SK-N-DZ (cell line): ENCODE results near the gene VIL1.
A peak's percentile ranks its signal among the peaks of the same experiment; 100 is the strongest.

ENCODE experiments used
- DNase-seq: peaks from one replicate; pipeline ENCODE4 v3.0.0-alpha.2; 2015; ENCODE audit warnings: low spot score

VIL1 gene

DNA sequence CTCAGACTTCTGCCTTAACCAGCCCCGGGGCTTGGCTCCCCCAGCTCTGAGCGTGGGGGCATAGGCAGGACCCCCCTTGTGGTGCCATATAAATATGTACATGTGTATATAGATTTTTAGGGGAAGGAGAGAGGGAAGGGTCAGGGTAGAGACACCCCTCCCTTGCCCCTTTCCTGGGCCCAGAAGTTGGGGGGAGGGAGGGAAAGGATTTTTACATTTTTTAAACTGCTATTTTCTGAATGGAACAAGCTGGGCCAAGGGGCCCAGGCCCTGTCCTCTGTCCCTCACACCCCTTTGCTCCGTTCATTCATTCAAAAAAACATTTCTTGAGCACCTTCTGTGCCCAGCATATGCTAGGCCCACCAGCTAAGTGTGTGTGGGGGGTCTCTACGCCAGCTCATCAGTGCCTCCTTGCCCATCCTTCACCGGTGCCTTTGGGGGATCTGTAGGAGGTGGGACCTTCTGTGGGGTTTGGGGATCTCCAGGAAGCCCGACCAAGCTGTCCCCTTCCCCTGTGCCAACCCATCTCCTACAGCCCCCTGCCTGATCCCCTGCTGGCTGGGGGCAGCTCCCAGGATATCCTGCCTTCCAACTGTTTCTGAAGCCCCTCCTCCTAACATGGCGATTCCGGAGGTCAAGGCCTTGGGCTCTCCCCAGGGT lies 13.7 kb upstream of the VIL1 start:
- no peak for DNase-seq

DNA sequence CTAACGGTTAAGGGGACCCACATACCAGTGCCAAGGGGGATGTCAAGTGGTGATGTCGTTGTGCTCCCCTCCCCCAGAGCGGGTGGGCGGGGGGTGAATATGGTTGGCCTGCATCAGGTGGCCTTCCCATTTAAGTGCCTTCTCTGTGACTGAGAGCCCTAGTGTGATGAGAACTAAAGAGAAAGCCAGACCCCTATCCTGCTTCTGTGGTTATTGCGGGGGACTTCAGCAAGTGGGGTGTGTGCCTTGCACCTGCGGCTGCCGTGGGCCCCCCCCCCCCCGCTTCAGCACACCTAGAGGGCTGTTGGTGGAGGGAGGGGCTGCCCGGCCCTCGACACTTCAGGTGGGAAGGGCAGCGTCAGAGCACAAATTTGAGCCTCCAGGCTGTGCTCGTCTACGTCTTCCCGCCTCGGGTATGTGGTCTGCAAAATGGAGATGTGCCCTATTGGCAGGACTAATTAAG lies 13.1 kb upstream of the VIL1 start:
- DNase-seq: peak; percentile 40

DNA sequence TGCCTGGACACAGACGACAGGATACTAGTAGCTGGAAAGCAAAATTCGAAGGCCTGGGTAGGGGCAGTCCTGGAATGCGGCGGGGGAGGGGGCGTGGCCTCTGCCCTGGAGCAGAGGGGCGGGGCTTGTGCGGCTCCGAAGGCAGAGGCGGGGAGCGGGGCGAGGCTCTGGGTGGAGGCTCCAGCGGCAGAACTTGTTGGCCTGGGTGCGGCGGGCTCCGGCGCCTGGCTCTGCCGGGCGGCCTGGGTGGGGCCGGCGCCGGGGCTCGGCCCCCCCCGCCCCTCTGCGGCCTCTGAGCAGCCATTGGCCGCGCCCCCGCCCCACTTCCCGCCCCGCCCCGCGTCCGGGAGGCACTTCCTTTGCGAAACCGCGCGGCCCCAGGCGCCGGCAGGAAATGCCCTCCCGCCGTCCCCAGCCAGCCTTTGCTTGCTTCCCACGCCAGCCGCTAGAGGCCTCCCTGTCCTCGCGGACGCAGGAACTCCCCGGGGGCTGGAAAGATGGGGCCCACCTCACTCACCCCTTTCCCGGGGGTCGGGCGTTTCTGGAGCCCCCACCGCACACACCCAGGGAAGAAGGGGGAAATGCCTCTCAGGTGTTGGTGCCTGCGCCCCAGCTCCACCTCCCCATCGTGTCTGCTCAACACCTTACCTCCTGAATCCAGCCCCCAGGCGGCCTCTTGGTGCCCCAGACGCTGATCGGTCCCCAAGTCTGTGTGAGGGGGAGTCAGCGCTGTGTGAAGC lies 12.5 kb upstream of the VIL1 start:
- DNase-seq: peak; percentile 93

DNA sequence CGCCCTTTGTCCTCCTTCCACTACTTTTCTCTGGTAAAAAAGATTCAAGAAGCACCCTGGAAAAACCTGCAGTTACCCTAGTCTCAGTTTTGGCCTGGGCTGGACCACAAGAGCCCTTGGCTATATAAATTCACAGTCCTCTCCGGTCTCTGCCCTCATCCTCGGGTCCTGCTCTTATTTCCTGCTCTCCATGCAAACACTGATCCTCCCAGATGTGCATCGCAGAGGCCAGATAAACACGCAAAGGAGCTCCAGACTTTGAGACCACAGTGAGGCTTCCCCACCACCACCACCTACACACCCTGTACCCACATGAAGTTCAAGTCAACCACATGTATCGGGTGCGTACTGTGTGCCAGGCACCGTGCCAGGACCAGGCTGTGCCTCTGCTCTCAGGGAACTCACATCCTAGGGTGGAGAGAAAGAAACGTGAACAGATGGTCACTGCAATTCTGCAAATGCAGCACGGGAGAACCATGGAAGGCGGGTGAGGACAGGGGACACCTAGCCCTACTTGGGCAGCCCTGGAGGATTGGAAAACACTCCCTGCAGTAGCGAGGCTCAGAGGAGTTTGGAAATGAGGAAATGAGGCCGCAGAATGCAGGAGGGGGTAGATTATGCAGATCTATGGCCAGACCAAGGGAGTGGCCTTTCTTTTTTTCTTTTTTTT lies 11.8 kb upstream of the VIL1 start:
- DNase-seq: peak; percentile 69

DNA sequence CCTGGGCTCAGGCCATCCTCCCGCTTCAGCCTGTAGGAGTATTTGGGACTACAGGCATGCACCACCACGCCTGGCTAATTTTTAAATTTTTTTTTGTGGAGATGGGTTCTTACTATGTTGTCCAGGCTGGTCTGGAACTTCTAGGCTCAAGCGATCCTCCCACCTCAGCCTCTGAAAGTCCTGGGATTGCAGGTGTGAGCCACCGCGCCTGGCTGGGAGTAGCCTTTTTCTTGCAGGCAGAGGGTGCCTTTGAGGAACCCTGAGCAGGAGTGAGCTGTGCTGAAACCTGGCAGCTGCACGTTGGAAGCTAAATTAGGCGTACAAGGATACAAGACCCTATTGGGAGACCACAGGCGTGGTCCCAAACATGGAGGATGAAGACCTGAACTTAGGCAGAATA lies 11.2 kb upstream of the VIL1 start:
- no peak for DNase-seq

DNA sequence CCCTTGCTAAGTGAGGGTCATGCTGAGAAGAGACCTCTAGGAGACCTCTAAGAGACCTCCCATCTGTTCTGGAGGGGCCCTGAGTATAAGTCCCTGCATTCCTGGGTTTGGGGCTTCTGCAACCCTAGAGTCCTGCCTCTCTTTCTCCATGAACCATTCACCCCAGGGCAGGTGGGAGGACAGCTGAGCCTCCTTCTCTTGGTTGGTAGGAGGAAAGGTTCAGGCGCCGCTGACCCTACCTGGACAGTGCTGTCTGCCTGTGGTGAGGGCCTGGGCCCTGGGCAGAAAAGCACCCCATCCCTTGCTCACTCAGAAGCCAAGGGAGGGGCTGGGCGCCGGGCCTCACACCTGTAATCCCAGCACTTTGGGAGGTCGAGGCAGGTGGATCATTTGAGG lies 604 bp upstream of the VIL1 start:
- no peak for DNase-seq

DNA sequence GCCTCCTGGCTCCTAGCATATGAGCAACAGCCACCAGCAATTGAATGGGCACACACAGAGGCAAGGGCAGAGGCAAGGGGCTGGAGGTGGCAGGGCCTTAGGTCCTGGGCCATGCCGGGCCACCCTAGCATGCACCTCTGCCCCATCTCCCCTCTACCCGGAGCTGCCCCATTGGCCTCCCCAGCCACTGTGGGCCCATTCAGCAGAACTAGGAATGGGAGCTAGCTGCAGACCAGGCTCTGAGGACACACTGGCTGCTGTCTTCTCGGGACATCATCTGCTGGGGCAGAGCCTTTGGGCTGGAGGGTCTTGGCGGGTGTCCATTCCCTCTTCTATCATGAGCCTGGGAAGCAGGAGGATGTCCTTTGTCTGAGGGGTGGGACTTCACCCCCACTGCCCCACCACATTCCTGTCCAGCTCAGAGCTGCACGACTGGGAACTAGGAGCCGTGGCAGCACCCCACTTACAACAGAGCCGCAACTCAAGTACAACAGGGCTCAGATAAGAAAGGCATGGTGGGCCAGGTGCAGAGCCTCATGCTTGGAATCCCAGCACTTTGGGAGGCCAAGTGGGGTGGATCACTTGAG lies 800 bp downstream of the VIL1 start:
- DNase-seq: no peak

DNA sequence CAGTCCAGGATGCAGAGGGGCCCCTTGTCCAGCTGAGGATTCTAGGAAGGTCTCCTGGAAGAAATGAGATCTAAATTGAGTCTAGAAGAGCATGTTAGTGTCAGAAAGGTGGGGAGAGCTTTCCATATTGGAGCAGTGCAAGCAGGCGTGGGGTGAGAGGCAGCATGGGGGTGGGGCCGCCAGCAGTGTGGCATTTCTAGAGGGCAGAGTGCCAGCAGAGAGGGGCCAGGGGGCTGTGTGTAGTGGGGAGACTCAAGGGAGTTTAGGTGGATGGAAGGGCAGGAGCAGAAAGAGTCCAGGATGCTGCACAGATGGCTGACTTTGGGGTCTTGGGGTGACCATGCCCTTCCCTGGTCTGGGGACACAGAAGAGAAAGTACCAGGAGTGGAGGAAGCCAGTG lies 2.1 kb downstream of the VIL1 start:
- no peak for DNase-seq

DNA sequence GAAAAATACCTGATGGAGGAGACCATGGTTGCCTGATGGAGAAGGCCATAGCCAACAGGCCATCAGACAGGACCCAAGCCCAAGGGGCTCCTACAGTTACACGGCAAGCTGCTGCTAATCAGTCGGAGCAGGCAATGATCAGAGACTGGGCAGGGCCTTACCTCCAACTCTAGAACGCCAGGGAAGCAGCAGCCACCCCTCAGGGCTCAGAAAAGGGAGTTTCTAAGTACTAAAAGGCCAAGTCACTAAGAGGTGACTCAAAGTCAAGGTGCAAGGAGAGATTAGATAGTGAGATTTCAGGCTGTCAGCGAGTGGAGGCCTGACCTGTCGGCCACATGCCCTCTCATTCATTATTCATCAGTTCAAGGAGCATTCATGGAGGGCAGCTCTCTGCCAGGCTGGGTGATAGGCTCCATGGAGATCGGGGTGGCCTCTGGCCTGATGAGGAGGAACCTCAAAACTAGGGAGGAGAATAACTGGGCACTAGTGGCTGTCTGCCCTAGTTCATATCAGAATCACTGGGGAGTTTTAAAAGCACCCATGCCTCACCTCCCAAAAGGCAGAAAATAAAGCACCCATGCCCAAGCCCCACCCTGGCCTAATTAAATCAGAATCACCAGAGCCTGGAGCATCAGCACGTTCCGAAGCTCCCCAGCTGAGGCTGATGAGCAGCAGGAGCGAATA lies 3.6 kb downstream of the VIL1 start:
- no peak for DNase-seq

DNA sequence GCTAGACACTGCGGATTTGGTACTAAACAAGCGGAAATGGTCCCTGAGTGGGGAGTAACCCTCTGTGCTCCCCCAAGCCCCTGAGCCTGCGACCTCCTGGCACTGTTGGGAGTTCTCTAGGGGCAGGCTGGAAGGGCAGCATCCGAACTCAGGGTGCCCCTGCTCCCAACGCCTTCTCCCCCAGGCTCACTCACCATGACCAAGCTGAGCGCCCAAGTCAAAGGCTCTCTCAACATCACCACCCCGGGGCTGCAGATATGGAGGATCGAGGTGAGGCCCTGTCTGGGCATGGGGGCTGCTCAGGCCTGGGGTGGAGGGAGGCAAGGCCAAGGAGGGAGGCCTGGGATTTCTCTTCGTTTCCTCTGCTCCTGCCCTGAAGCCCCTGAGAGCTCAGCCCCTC lies 4.7 kb downstream of the VIL1 start:
- no peak for DNase-seq

DNA sequence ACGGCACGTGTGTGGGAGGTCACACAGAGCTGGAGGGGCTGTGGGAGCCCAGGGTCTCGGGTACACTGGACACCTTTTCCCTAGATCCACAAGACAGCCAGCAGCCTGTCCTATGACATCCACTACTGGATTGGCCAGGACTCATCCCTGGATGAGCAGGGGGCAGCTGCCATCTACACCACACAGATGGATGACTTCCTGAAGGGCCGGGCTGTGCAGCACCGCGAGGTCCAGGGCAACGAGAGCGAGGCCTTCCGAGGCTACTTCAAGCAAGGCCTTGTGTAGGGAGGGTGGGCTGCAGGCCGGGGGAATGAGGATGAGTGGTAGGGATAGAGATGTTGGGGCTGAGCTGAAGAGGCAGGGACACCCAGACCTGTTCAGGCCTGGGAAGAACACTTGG lies 6.6 kb downstream of the VIL1 start:
- DNase-seq: no peak

DNA sequence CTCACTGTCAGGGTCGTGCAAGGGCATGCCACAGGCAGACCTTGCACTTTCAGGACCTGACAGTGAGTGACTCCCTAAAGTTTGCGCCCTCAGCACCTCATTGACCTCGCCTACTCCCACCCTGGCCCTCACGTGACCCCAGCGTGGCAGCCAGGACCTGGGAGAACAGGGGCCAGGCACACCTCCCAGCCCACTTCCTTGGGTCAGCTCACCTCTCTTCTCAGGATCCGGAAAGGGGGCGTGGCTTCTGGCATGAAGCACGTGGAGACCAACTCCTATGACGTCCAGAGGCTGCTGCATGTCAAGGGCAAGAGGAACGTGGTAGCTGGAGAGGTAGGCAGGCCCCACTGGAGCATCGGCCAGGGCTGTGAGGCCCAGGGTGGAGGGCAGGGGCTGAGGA lies 8.8 kb downstream of the VIL1 start:
- no peak for DNase-seq

DNA sequence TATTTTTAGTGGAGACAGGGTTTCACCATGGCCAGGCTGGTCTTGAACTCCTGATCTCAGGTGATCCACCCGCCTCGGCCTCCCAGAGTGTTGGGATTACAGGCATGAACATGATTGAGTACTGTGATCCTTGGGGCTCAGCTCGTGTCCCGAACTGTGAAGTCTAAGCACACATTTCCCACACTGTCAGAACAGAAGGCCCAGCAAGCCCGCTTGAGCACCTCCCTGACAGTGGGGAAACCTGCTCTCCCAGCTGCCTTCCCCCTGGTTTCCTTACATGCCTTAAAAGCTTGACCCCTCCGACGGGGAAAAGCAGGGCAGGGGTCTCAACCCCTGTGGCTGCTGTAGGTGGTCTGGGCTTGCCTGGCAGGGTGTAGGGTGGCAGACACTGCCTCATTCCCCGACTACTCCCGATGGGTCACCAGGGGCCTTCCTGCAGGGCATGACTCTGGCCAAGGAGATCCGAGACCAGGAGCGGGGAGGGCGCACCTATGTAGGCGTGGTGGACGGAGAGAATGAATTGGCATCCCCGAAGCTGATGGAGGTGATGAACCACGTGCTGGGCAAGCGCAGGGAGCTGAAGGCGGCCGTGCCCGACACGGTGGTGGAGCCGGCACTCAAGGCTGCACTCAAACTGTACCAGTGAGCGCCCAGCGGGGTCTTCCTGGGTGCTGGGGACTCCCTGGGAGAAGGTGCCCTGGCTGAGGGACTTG lies 10.1 kb downstream of the VIL1 start:
- DNase-seq: no peak

DNA sequence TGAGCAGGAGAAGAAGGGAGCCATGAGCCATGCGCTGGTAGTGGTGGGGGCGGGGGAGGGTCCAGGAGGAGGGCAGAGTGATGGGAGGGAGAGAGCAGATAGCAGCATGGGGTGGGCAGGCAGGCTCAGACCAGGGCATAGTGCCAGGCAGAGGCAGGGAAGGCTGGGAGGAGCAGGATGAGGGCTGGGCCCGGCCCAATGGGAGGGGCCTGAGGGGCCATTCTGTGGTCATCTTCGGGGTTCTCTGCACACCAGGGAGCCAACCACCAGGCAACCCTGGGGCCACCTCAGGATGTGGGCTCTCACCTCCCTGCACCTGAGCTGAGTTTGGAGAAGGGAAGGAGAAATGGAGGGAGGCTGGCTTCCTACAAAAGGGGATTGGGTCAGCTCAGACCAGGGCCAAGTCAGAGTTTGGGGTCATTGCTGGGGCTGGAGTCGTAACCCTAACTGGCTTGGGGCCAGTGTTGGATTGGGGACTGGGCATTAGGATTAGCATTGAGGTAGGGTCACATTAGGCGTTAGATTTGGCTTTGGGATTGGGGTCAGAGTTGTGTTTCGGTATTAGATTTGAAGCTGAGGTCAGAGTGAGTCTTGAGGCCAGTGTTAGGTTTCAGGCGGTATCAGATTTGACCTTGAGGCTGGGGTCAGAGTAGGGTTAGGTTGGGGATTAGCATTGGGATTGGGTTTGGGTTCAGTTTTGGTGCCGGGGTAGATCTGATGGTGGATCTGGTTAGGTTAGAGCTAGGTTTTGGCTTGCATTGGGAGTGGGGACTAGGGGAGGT lies 11.2 kb downstream of the VIL1 start:
- no peak for DNase-seq

DNA sequence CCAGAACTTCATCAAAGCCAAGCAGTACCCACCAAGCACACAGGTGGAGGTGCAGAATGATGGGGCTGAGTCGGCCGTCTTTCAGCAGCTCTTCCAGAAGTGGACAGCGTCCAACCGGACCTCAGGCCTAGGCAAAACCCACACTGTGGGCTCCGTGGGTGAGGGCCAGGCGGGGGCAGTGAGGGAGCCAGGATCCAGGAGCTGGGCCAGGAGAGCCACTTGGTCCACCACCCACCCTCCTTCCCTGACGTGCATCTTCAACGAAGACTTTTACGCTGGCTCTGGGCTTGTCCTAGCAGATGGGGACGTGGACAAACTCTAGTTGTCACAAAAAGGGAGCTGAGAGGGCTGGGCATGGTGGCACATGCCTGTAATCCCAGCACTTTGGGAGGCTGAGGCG lies 11.8 kb downstream of the VIL1 start:
- DNase-seq: no peak

DNA sequence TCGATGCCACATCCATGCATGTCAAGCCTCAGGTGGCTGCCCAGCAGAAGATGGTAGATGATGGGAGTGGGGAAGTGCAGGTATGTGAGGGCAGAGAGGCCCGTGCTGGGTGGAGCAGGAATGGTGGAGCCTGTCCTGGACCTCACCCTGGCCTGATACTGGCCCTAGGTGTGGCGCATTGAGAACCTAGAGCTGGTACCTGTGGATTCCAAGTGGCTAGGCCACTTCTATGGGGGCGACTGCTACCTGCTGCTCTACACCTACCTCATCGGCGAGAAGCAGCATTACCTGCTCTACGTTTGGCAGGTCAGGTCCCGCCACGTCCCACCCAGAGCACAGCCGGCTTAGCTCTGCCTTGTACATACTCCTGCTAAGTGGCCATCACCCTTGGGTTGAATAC lies 13.0 kb downstream of the VIL1 start:
- DNase-seq: no peak

DNA sequence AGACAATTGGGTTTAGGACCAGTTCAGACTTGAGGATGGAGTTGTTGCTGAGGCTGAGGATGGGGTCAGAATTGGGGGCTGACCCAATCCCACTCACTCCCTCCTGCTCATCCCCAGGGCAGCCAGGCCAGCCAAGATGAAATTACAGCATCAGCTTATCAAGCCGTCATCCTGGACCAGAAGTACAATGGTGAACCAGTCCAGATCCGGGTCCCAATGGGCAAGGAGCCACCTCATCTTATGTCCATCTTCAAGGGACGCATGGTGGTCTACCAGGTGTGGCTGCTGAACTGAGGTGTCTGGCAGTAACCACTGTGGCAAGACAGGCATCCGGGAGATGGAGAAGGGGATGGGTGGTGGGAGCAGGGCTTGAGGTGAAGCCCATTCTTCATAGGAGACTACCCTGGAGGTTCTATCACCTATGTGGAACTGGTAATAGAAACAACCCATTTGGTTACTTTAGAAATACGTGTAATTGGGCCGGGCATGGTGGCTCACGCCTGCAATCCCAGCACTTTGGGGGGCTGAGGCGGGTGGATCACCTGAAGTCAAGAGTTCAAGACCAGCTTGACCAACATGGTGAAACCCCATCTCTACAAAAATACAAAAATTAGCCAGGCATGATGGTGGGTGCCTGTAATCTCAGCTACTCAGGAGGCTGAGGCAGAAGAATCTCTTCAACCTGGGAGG lies 13.9 kb downstream of the VIL1 start:
- DNase-seq: no peak

DNA sequence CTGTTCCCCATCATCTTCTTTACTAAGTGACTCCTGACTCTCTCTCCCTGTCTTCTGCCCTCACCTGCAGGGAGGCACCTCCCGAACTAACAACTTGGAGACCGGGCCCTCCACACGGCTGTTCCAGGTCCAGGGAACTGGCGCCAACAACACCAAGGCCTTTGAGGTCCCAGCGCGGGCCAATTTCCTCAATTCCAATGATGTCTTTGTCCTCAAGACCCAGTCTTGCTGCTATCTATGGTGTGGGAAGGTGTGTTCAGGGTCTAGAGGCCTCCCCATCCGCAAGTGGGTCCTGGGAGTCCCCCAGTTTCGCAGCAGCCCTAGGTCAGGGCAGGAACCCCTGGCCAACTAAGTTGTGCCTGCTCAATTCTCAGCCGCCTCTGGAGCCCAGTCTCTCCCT lies 15.5 kb downstream of the VIL1 start:
- DNase-seq: no peak

DNA sequence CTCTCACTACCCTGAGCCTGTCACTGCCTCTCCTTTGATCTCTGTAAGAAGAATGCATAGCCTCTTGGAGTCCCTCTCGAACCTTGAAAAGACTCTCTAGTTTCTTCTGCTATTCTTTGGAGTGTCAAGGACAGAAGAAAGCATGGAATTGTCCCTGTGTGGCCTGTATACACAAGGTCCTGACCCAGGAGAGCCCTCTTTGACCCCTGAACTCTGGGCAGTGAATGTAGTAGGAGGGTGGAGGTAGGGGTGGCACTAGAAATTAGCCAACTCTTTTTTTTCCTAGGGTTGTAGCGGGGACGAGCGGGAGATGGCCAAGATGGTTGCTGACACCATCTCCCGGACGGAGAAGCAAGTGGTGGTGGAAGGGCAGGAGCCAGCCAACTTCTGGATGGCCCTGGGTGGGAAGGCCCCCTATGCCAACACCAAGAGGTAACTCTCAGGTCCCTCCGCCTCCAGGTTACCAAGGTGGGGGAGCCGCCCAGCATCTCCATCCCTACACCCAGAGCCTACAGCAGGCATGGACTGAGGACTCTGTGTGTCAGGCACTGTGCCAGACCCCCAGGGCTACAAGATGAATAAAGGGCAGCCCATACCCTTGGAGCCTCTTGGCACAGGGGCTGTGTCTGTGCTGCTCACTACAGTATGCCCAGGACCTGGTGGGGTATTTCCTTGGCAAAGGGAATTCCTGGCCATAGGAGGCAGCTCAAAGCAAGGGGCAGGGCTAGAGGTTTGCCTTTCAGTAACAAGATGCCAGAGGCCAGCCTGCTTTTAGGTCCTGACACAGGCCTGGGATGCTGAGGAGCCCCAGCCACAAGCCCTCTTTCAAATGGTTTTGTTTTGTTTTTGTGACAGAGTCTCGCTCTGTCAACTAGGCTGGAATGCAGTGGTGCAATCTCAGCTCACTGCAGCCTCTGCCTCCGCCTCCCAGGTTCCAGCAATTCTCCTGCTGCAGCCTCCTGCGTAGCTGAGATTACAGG lies 16.4 kb downstream of the VIL1 start:
- DNase-seq: no peak
